ENCODE results near the gene FILIP1L.
"Not testable (repeated sequence)": the region's sequence is repeated elsewhere in the genome, so short reads cannot be mapped to it uniquely, and the experiment has no call there.

Gene FILIP1L

DNA sequence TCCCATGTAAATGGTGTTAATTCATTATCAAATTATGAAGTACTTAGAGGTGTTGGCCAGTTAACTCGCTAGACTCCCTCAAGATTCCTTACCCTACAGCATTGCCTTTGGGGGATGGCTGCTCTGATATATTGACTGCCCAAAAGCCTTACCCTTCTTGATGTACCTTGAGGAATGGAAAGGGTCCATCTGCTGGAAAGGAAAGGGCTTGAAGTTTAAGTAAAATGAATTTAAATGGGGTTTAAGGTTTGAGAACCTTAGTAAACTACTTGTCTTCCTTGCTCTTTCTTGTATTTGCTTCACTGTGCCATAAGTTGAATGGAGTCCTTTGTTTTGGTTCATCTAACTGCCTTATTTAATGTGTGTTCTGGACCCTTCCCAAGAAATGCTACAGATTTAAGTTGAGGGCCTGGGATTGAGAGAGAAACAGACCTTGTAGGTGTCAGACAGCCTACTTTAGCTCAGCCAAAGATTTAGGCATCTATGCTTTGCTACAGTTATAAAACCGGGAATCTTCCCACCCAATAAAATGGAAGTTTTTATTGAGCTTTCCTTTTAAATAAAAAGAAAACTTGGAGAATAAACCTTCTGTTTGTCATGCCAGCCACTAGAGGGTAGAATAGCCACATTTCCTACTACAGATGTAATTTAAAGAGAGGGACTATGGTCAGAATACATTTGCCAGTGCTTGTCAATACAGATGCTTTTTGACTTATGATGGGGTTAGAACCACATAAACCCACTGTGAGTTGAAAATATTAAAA is 271.3 kb downstream of the FILIP1L start:
- DNase-seq (ENCODE audit: low read depth) = peak; percentile 59

DNA sequence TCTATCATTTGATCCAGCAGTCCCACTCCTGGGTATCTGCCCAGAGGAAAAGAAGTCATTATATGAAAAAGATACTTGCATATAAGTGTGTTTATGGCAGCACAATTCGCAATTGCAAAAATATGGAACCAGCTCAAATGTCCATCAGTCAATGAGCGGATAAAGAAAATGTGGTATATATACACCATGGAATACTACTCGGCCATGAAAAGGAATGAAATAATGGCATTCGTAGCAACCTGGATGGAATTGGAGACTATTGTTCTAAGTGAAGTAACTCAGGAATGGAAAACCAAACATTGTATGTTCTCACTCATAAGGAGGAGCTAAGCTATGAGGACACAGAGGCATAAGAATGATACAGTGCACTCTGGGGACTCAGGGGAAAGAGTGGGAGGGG is 272.4 kb downstream of the FILIP1L start:
- not testable (repeated sequence) for DNase-seq (ENCODE audit: low read depth)

DNA sequence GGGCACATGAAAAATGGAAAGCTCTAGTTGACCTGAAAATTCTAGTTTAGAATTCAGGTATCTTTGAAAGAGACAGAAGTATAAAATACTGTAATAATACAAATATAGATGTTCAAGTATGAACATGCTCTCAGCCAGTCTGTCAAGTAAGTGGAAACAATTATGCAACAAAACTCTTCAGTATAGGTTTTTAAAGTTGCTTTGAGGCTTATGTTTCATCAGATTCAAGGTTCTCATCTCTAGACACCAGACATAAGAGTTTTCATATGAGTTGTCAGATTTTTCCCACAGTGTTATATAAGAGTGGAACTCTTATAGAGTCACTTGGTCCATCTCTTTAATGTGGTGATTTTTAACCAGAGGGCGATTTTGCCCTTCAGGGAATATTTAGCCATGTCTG is 274.7 kb downstream of the FILIP1L start:
- DNase-seq (ENCODE audit: low read depth) = no peak

DNA sequence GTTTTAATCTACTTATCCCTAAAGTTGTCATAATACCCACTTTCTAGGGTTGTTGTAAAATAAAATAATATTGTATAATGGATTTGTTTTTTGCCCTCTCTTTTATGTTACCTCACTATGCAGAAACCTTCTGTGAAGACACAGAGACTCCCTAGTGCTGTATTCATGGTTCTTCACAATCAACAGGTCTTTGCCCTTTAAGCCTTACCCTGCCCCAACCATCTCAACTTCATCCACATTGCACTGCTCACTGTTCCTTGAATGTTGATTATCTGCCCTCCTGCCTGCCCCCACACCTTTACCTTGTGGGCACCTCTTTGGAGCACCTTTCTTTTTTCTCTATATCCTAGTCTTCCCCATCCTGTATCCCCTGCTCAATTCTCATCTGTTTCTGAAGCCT is 275.5 kb downstream of the FILIP1L start:
- DNase-seq (ENCODE audit: low read depth) = no peak

DNA sequence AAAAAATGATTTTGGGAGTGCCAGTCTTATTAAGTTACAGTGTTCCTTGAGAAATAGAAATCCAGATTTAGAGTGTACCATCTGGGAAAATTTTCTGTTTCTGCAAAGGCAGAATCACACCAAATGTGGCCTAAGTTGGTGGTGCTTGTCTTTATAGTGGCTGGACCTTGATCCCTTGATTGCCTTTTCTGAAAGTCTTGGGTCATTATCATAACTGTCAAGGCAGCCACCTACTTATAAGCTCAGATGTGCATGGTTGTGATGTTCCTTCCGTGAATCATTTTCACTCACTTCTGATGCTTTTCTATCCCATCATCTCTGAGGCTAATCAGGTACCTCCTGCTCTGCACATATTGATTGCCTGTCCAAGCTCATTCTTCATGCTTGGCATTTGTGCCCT is 276.6 kb downstream of the FILIP1L start:
- DNase-seq (ENCODE audit: low read depth) = no peak

DNA sequence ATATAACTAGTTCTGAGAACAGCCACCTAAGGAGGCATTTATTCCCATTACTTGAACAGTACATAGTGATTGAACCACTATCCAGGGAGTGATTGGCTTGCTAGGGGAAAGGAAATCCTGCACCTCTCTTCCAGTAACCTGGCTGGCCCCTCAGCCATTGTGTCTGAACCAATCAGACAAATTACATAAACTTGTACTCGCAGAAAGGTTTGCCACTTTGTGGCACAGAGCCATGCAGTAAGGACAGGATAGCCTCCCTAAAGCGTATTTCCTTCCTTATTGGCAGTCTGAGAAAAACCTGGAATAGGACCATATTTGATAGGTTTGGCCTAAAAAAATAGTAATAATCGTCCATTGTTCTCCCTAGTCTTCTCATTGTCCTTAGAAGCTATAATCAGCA is 277.6 kb downstream of the FILIP1L start:
- no peak for DNase-seq (ENCODE audit: low read depth)

DNA sequence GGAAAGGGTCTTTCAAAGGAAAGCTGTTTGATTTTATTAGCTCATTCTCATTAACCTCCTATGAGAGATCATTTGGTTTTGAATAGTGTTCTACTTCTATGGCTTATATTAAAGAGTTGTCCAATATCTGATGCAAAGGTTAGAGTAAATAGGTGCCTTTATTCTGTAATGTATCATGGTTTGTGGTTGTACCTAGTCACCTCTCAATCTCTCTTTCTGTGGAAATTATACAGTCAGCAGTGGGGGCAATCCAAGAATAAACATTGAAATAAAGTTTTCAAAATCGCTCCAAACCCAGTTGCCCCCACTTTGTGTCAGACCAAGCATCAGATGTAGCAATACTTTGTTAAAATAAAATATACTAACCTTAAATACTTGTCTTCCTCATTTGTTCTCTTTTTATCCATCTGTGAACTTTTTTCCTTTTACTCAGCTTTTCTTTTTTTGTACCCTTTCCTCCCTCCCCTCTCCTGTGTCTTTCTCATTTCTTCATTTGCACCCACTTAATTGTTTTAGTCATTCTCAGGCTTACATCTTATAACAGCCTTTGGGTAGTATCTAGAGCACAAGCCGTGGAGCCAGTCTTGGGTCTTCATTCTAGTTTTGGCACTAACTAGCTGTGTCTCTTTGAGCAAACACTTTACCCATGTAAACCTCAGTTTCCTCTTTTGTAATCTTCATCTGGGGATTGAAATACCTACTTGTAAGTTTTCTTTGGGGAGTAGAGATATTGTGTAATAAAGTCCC is 279.9 kb downstream of the FILIP1L start:
- no peak for DNase-seq (ENCODE audit: low read depth)

DNA sequence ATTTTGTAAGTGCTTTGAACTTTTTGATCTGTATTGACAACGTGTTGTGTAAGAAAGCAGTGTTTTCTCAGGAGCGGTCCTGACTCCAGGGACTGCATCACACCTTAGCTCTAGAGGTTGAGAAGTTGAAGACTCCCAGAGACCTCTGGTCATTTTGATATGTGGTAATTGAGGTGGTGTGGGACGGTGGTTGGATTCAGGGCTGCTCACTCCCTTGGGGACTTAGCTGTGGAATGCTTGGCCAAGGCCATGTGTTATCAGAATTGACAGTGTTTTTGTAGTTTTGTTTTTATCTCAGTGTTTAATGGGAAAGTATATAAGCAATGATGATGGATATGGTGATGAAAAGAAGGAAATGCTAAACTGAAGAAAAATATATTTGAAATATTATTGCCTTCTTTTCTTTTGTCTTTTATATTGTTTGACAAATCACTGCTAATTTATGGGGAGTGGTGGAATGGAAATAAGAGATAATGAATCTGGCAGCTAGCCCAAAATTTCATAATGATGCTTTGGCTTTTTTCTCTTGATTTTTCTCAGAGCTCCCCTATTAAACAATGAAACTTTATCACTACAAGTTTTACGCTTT is 280.6 kb downstream of the FILIP1L start:
- no peak for DNase-seq (ENCODE audit: low read depth)

DNA sequence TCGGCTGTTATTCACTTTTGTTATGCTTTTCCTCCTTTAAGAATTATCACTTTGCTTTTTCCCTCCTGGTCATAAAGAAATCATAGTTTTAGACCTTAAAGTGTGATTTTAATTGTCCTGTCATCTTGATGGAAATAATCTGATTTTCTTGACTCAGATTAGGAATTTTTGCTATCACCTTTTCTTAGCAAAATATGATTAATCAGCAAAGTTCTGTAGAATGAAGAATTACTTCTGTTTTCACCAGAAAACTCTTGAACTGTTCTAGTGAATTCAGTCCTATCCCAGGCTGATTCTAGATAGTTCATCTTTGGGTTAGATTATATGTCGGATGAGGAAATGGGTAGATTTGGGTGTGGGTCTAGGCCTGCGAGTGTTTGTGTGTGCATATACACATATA is 284.5 kb downstream of the FILIP1L start:
- DNase-seq (ENCODE audit: low read depth) = no peak

DNA sequence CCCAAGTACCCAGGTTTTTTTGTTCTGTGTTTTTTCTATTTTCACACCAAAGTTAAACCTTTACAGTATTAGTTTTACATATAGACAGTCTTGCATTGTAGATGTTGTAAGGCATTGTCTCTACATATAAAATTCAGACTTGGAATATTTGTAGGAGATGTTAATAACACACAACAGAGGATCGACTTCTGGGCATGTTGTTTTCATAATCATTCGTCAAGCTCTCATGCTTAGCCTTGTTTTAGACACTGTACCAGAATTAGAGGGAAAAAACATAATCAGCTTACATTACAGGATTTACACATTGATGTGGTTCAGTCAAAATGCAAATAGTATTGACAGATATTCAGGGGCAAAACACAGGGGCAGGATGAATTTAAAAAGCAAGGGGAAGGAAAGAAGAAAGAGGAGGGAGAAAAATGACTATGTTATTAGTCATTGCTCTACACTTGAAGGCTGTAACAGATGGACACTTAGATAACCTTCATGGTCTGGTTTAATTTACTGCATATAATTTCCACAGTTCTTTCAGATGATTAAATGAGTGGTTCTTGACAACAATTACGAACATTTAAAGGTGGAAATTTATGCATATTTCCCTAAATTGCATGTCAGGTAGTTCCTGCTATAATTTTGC is 289.2 kb downstream of the FILIP1L start:
- no peak for DNase-seq (ENCODE audit: low read depth)

DNA sequence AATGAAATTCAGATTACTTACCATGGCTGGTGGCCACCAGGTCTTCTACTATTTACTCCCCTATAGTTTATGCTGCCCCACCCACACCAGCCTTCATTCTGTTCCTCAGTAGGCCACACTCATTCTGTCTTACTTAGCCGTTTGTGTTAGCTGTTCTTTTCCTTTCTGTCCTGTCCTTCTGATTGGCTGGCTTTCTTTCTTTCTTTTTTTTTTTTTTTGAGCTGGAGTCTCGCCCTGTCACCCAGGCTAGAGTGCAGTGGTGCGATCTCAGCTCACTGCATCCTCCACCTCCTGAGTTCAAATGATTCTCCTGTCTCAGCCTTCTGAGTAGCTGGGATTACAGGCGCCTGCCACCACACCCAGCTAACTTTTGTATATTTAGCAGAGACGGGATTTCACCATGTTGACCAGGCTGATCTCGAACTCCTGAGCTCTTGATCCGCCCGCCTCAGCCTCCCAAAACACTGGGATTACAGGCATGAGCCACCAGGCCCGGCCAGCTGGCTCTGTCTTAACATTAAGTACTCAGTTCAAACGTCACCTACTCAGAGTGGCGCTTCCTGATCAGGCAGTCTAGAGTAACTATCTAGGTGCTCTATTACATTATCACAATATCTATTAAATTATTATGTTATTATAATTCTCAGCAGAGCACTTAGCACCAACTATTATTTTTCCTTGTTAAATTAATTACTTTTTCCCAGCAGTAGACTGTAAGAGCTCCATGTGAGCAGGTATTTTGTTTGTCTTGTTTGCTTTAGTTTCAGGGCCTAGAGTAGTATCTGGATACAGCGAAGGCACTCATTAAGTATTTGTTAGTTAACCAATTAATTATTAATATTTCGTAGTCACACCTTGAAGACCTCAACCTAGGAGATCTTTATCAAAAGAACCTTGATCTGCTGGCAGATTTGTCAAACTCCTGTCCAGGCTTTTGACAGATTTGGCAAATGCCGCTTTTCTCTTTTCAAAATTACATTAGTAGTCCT is 290.3 kb downstream of the FILIP1L start:
- DNase-seq (ENCODE audit: low read depth) = no peak

DNA sequence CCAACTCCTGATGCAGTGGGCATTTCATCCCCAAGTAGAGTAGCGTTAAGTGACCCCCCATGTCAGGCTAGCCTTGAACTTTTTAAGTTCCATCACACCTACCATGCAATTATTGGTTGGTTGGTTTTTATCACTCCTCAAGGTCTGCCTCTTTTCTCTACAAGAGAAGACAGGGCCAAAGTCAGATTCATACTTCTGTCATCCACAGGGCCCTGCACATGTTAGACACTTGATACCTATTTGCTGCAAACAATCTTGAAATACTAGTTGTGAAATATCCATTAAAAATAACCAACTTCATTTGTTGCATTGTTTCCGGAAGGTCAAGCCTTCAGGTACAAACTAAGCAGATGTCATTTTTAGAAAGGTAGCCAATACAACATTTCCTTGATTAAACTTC is 295.5 kb downstream of the FILIP1L start:
- DNase-seq (ENCODE audit: low read depth) = no peak

DNA sequence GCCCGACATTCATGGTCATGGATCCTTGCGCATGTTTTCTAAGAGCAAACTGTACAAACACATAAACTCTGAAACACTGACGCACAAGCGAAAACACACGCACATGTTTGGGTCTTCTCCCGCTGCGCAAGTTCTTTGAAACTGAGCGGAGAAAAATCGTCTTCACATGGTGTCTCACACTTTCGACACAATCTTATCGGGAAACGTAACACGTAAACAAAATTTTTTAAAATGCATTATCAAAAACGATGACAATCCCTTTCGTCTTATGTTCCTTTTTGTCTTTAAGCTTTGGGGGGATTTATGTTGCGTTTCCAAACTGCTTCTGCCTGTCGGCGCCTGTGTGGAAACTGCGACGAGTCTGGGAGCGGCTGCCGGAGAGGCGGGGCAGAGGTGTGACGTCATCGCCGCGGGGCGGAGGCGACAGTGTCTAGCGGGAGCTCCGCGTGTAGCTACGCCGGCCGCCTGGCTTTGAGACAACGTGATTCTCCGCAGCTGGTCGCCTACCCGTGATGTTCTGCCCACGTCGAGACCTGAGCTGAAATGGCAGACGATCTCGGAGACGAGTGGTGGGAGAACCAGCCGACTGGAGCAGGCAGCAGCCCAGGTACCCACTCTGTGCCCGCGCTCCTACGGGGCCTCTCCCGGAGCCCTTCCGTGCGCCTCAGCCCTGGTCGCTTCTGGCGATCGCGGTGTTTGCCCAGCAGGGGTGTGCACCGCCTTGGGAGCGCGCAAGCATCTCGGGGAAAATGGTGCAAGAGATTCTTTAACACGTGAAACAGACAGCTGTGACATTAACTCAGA is 296.7 kb downstream of the FILIP1L start, which contains the start of gene CMSS1:
Gene CMSS1 (plus strand): TSS at position 426 of the 804 bp plus-strand sequence.
- DNase-seq (ENCODE audit: low read depth) = peak; percentile 93

DNA sequence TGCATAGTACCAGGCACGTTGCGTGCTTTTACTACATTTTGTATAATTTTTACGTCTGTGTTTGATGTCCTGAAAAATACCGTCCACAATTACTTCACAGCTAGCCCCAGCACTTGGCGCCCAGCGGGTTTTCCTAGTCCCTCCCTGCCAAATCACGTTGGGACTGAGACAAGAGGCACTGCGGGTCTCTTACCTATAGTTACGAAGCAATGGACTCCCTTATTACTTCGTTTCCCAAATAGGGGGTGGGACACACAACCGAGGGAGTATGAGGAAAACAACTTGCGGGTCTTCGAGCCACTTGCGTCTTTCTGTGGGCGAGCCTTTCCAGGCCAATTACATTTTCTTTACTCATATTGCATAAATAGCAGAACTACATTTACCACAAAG is 297.3 kb downstream of the FILIP1L start:
- DNase-seq (ENCODE audit: low read depth) = no peak

DNA sequence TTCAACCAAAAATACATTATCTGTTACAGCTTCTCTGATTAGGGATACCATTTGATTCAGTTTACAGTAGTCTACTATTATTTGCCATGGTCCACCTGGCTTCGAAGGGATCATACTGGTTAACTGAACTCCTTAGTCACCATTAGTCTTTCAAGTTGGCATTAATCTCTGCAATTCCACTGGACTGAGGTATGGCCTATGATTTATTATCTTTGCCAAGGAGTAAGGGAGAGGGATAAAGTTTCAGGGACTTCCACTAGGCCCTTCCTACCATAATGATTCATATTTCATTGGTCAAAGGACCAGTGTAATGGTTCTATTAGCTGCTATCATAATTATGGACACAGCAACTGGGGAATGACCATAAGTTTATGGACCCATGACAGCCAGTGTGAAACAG is 303.9 kb downstream of the FILIP1L start:
- DNase-seq (ENCODE audit: low read depth) = no peak

DNA sequence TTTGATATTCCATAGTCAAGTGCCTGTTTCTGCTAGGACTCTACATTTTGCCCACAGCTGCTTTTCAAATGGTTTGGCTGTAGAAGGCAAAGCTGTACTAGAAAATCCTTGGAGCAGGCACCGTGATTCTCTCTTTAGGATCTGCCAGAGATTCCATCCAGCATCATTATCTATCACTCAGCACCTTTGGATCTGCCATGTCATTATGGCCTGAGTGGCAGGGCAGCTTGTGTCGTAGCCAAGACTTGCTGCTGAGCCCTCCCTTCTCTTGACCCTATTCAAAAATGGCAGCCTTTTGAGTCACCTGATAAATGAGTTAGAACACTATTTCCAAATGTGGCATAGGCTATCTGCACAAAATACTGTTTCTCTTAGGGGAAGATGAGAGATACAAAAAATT is 304.7 kb downstream of the FILIP1L start:
- no peak for DNase-seq (ENCODE audit: low read depth)

DNA sequence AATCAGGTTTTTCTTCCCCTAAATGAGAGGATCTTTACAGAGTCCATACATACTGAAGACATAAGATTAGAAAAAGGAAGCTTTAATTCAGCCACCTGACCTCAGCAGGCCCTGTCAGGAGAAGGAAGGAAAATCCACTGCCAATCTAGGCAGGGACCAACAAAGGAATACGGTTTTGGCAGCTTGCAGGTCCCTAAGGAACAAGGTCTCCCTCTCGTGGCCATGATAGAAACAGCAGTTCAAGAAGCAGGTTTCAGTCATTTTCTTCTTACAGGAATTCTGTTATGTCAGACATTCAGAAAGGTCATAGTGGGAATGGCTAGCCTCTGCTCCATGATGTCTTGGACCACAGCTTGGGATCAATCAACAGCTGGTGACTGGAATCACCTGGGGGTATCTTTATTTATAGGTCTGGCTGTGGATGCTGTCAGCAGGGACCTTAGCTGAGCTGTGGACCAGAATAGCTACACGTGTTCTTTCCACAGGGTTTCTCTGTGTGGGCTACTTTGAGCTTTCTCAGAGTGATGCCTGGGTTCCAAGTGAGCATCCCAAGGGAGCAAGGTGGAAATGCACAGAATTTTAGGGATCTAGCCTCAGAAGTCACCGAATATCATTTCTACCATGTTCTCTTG is 306.0 kb downstream of the FILIP1L start:
- DNase-seq (ENCODE audit: low read depth) = peak; percentile 61

DNA sequence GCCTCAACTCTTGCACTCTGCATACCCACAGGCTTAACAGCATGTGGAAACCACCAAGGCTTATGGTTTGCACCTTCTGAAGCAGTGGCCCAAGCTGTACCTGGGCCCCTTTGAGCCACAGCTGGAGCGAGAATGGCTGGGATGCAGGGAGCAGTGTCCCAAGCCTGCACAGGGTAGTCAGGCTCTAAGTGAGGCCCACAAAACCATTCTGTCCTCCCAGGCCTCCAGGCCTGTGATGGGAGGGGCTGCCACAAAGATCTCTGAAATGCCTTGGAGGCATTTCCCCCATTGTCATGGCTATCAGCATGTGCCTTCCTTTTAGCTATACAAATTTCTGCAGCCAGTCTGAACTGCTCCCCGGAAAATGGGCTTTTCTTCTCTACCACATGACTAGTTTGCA is 309.1 kb downstream of the FILIP1L start:
- no peak for DNase-seq (ENCODE audit: low read depth)

DNA sequence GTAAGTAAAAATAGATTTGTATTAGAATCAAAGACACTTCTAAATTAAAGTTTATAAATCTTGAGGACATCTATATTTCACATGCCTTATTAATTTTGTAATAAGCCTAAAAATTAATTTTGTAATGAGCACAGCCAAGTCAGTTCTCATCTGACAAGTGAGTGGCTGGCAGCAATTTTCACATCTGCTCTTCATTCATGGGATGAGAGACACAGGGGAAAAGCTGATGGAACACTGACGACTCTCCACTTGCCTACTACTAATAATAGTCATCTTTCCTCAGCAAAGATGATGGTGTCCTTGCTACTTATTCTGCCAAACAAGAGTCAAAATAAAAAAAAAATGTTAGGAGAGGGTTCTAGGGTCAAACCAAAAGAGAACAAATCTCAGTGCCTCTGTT is 311.0 kb downstream of the FILIP1L start:
- DNase-seq (ENCODE audit: low read depth) = no peak

DNA sequence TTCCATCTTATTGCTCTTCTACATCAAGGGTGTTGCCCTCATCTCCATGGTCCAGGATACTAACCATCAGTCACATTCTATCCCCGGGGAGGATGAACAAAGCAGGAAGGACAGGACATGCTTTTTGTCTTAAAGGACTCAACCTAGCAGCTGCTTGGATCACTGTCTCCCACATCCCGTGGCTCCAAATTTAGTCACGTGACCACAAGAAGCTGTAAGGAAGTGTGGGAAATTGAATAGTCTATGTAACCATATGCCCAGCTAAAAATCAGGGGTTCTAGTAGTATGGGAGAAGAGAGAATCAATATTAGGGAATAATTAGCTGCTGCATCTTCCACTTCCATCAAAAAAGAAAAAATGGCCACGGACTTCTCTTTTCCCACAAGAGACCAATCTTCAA is 314.9 kb downstream of the FILIP1L start:
- DNase-seq (ENCODE audit: low read depth) = no peak

All from HS-27A (cell line).